Endothelial cell of umbilical vein (primary cell): Measurements from ENCODE around the gene ANKRD18B. TPM values are rescaled to one million over a fixed set of nuclear protein-coding genes. Genes with fewer than 3 reads are reported as not detected.
"Not testable (repeated sequence)": the region's sequence is repeated elsewhere in the genome, so short reads cannot be mapped to it uniquely, and the experiment has no call there.

Experiments
- BruUV-seq: library from RNA; stranded (reverse); fragments of 400-500 nt; replicated peaks from 2 replicates; lab custom pipeline; 2021; lab: Mats Ljungman, UMichigan
- CTCF ChIA-PET: fragments of 300-600, 350-600 bp; sonication (Branson Sonifier 250); formaldehyde crosslinking; loops from one replicate; lab custom pipeline; 2021; ENCODE audit warnings: antibody characterized with exemption, inconsistent platforms; lab: Charles Lee
- POLR2A ChIA-PET: fragments of 300-600, 350-600 bp; sonication (Branson Sonifier 250); formaldehyde crosslinking; loops from one replicate; lab custom pipeline; 2021; ENCODE audit warnings: antibody characterized with exemption, inconsistent platforms; lab: Charles Lee
- DNase-seq: peaks from one replicate; pipeline ENCODE4 v3.0.0-alpha.2; 2011; ENCODE audit warnings: low read depth, low spot score
- FAIRE-seq: peaks from 2 replicates; lab custom pipeline; 2011; peaks lifted over from hg19 to GRCh38; lab: Jason Lieb, UNC
- H2AFZ ChIP-seq: 2 replicates; pipeline ENCODE4 v1.6.0; 2012; ENCODE audit warnings: low read depth, low read length, control low read depth, inconsistent platforms
- H3K27ac ChIP-seq: 2 replicates; pipeline ENCODE4 v1.5.1; 2011; ENCODE audit warnings: low read depth, mild to moderate bottlenecking, control low read depth, low read length, moderate library complexity; ENCODE audit not compliant: insufficient read depth
- H3K27me3 ChIP-seq, 2 experiments: 2 replicates each; pipeline versions ENCODE4 v1.6.0 to v1.6.1; 2011; ENCODE audit warnings: low read length in 2 of 2, mixed read lengths in 1 of 2; ENCODE audit not compliant: control insufficient read depth in 2 of 2, insufficient read depth in 2 of 2
- H3K36me3 ChIP-seq, 2 experiments: 2 replicates in 1 of 2; 3 replicates in 1 of 2; pipeline ENCODE4 v1.5.1; 2011; ENCODE audit warnings: low read length in 2 of 2, mild to moderate bottlenecking in 1 of 2, moderate library complexity in 1 of 2; ENCODE audit not compliant: control insufficient read depth in 2 of 2, insufficient read depth in 2 of 2; ENCODE audit errors: extremely low read depth in 1 of 2
- H3K4me1 ChIP-seq: 3 replicates; pipeline ENCODE4 v1.5.1; 2011; ENCODE audit warnings: mild to moderate bottlenecking, low read length; ENCODE audit not compliant: control insufficient read depth, insufficient read depth; ENCODE audit errors: extremely low read depth
- H3K4me2 ChIP-seq: 2 replicates; pipeline ENCODE4 v1.6.1; 2011; ENCODE audit warnings: low read length, control low read depth, mixed read lengths; ENCODE audit not compliant: insufficient read depth
- H3K4me3 ChIP-seq, 3 experiments: fragments of 200-600 bp in 1 of 3; sonication (generic), shearing (Covaris generic) in 1 of 3; replicated peaks in 1 of 3; 2 replicates each; pipeline ENCODE4 v1.5.1; 2011 to 2016; ENCODE audit warnings: control low read depth in 3 of 3, low read length in 3 of 3, mild to moderate bottlenecking in 2 of 3, inconsistent platforms in 1 of 3, low read depth in 1 of 3, moderate library complexity in 1 of 3; ENCODE audit not compliant: insufficient read depth in 1 of 3
- H3K79me2 ChIP-seq: 2 replicates; pipeline ENCODE4 v1.6.0; 2012; ENCODE audit warnings: low read length, inconsistent platforms; ENCODE audit not compliant: control insufficient read depth, insufficient read depth
- H3K9ac ChIP-seq: replicated peaks from 2 replicates; pipeline ENCODE3; 2011; ENCODE audit warnings: low read length, control low read depth; ENCODE audit not compliant: insufficient read depth; ENCODE audit errors: extremely low read depth
- H3K9me1 ChIP-seq: replicated peaks from 3 replicates; pipeline ENCODE4 v1.6.0; 2011; ENCODE audit warnings: mild to moderate bottlenecking, low read length; ENCODE audit not compliant: control insufficient read depth, insufficient read depth; ENCODE audit errors: extremely low read depth
- H3K9me3 ChIP-seq: replicated peaks from 2 replicates; pipeline ENCODE4 v1.5.1; 2012; ENCODE audit warnings: low read length, inconsistent platforms; ENCODE audit not compliant: control insufficient read depth, insufficient read depth
- H4K20me1 ChIP-seq: replicated peaks from 2 replicates; pipeline ENCODE3; 2011; ENCODE audit warnings: mild to moderate bottlenecking, low read length; ENCODE audit not compliant: control insufficient read depth, insufficient read depth; ENCODE audit errors: extremely low read depth
- FOS ChIP-seq: IDR thresholded peaks from 2 replicates; pipeline ENCODE4 v1.6.1; 2011; ENCODE audit warnings: mild to moderate bottlenecking, low read length, moderate library complexity, borderline replicate concordance; ENCODE audit not compliant: insufficient read depth
- JUN ChIP-seq: IDR thresholded peaks from 2 replicates; pipeline ENCODE4 v1.6.1; 2011; ENCODE audit warnings: borderline replicate concordance, low read depth; ENCODE audit not compliant: insufficient read length, insufficient read depth
- dilution Hi-C: fragments of 300-500 bp; cut with MboI; formaldehyde crosslinking; loops from one replicate; pipeline ENCODE4 v1.15.0; 2019; ENCODE audit warnings: low sequenced_read_pairs; ENCODE audit not compliant: extremely low pct_ligation_motif_present
- intact Hi-C: fragments of 100-400 bp; cut with micrococcal nuclease; formaldehyde crosslinking; loops from one replicate; pipeline ENCODE4 v1.10.0; 2022
- polyA plus RNA-seq, 4 experiments: library from polyadenylated mRNA; depleted of rRNA in 3 of 4; stranded (reverse) in 3 of 4; unstranded in 1 of 4; fragments of >200 nt; gene quantifications; 2 replicates each; pipeline versions ENCODE4 v1.2.1 to v1.2.3, GENCODE V29; 2011 to 2012; ENCODE audit warnings: missing spikeins in 1 of 4
- total RNA-seq: library from RNA; stranded (reverse); gene quantifications from 2 replicates; pipeline ENCODE4 v1.2.3, GENCODE V29; 2021

ANKRD18B gene
- total and polyA plus RNA-seq, 2 donors (not counting 3 experiments of a cell fraction or from before 2014, with no cell fraction given): 1.4 to 10.9 TPM

- CTCF ChIA-PET, H3K27me3 ChIP-seq, POLR2A ChIA-PET, H3K79me2 ChIP-seq, H3K9ac ChIP-seq, H3K4me1 ChIP-seq, H3K9me3 ChIP-seq, H3K36me3 ChIP-seq, intact Hi-C loops, H4K20me1 ChIP-seq, FAIRE-seq, BruUV-seq, H3K4me3 ChIP-seq, dilution Hi-C loops, H3K9me1 ChIP-seq, H3K27ac ChIP-seq, H2AFZ ChIP-seq, DNase-seq, H3K4me2 ChIP-seq: not testable (repeated sequence)
Observed at GRCh38 chr9:33545715-33546114, 21.7 kb downstream of the ANKRD18B start.

GRCh38 chr9:33548816-33549215 is 24.8 kb downstream of the ANKRD18B start:
- H3K9ac ChIP-seq, H3K4me3 ChIP-seq, H3K79me2 ChIP-seq, dilution Hi-C loops, BruUV-seq, CTCF ChIA-PET, H4K20me1 ChIP-seq, FAIRE-seq, H2AFZ ChIP-seq, H3K36me3 ChIP-seq, intact Hi-C loops, H3K9me3 ChIP-seq, H3K9me1 ChIP-seq, H3K27me3 ChIP-seq, H3K4me1 ChIP-seq, POLR2A ChIA-PET: not testable (repeated sequence)
- Histone ChIP-seq H3K4me2 (peak overlapping the region; percentile 47), H3K27ac (peak overlapping the region; percentile 68)
- peak; percentile 28 for DNase-seq
- TF ChIP-seq JUN (peak; percentile 22), FOS (peak; percentile 43)

DNA sequence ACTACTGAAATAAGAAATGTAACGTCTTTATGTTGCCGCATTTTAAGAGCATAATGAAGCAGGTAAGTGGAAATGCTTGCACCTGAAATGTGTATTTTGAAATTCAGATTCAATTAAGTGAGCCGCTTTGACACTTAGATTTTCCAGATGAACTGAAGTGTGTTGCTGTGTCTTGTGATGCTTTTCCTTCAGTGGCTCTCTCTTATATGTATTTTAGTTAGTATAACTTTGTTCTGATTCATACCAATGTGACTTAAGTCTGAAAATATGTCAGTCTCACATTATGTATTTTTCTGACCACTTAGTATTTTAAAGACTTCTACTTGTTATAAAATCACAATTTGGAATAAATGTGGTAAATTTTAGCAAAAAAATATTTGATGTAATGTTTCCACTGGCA is 25.4 kb downstream of the ANKRD18B start:
- BruUV-seq, H2AFZ ChIP-seq, H3K79me2 ChIP-seq, H3K9me1 ChIP-seq, H3K9ac ChIP-seq, H3K4me3 ChIP-seq, H4K20me1 ChIP-seq, H3K4me1 ChIP-seq, H3K27me3 ChIP-seq, dilution Hi-C loops, intact Hi-C loops, FAIRE-seq, H3K36me3 ChIP-seq, DNase-seq, H3K9me3 ChIP-seq, CTCF ChIA-PET, POLR2A ChIA-PET: not testable (repeated sequence)
- peak overlapping the region; percentile 68 for H3K27ac ChIP-seq
- H3K4me2 ChIP-seq: peak overlapping the region; percentile 47

DNA sequence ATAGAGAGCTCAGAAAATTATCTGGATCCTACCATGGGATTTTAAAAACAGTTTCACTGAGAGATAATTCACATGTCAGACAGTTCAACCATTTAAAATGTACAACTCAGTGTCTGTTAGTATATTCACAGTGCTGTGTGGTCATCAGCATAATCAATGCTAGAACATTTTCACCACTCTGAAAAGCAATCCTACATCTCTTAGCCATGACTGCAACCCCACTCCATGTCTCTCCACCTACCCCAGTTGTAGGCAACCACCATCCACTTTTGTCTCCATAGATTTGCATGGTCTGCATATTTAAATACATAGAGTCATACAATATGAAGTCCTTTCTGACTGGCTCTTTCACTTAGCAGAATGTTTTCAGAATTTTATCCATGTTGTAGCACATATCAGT is 27.1 kb downstream of the ANKRD18B start:
- H3K27me3 ChIP-seq, H2AFZ ChIP-seq, DNase-seq, H3K36me3 ChIP-seq, BruUV-seq, H3K9ac ChIP-seq, POLR2A ChIA-PET, H3K4me1 ChIP-seq, H3K4me3 ChIP-seq, CTCF ChIA-PET, FAIRE-seq, H3K9me1 ChIP-seq, H3K4me2 ChIP-seq, dilution Hi-C loops, H4K20me1 ChIP-seq, intact Hi-C loops, H3K9me3 ChIP-seq, H3K27ac ChIP-seq, H3K79me2 ChIP-seq: not testable (repeated sequence)
